B cell (primary cell): ENCODE data around the gene CCDC88B. TPM values are rescaled to one million over a fixed set of nuclear protein-coding genes. Genes with fewer than 3 reads are reported as not detected.
A peak's percentile ranks its signal among the peaks of the same experiment; 100 is the strongest.

Source experiments
- ATAC-seq: fragments of 200-7000 bp; cut with Tn5 transposase; one replicate; pipeline ENCODE4 v1.10.0; 2021; ENCODE audit warnings: low read depth, mild to moderate bottlenecking, moderate number of reproducible peaks, moderate library complexity
- CTCF ChIA-PET: fragments of 350-600 bp; sonication (Branson Sonifier 250); formaldehyde crosslinking; loops from one replicate; lab custom pipeline; 2021; ENCODE audit warnings: antibody characterized with exemption, inconsistent platforms; lab: Charles Lee
- POLR2A ChIA-PET: fragments of 350-600 bp; sonication (Branson Sonifier 250); formaldehyde crosslinking; loops from one replicate; lab custom pipeline; 2021; ENCODE audit warnings: antibody characterized with exemption; lab: Charles Lee
- DNase-seq: peaks from one replicate; pipeline ENCODE4 v3.0.0; 2013
- H2AFZ ChIP-seq: 2 replicates; pipeline ENCODE4 v1.6.1; 2012; ENCODE audit warnings: mild to moderate bottlenecking, low read depth, low read length; ENCODE audit not compliant: insufficient read depth, poor library complexity, severe bottlenecking
- H3K27ac ChIP-seq, 2 donors: 1 replicate in 1 of 2; 2 replicates in 1 of 2; pipeline ENCODE4 v1.5.1; 2012 to 2013; ENCODE audit warnings: low read length in 2 of 2, mild to moderate bottlenecking in 2 of 2, moderate library complexity in 1 of 2
- H3K27me3 ChIP-seq, 4 experiments: fragments of 200-600 bp in 1 of 4; sonication (generic) in 1 of 4; replicated peaks in 1 of 4; 1 replicate in 2 of 4; 2 replicates in 2 of 4; pipeline versions ENCODE4 v1.6.1 to v1.7.0; 2013 to 2016; ENCODE audit warnings: low read length in 3 of 4, mild to moderate bottlenecking in 2 of 4, mixed read lengths in 1 of 4, moderate library complexity in 1 of 4; ENCODE audit not compliant: insufficient read depth in 4 of 4, control insufficient read depth in 3 of 4; ENCODE audit errors: control extremely low read depth in 1 of 4
- H3K36me3 ChIP-seq, 2 experiments: replicated peaks in 1 of 2; 1 replicate in 1 of 2; 2 replicates in 1 of 2; pipeline versions ENCODE4 v1.6.1 to v1.7.1; 2013; ENCODE audit warnings: low read length in 1 of 2; ENCODE audit not compliant: insufficient read depth in 2 of 2, control insufficient read depth in 1 of 2; ENCODE audit errors: control extremely low read depth in 1 of 2, extremely low read depth in 1 of 2
- H3K4me1 ChIP-seq, 2 donors: fragments of 200-600 bp in 1 of 2; sonication (generic) in 1 of 2; 1 replicate in 1 of 2; 2 replicates in 1 of 2; pipeline versions ENCODE4 v1.5.1 to v1.6.1; 2013 to 2017; ENCODE audit warnings: low read length in 2 of 2; ENCODE audit not compliant: control insufficient read depth in 2 of 2, insufficient read depth in 2 of 2
- H3K4me2 ChIP-seq: replicated peaks from 2 replicates; pipeline ENCODE3; 2012; ENCODE audit warnings: mild to moderate bottlenecking, low read depth, low read length; ENCODE audit not compliant: poor library complexity, severe bottlenecking
- H3K4me3 ChIP-seq, 5 experiments: fragments of 200-600 bp in 1 of 5; sonication (generic) in 1 of 5; 1 replicate in 3 of 5; 2 replicates in 2 of 5; pipeline versions ENCODE4 v1.5.1 to v1.7.0; 2011 to 2016; ENCODE audit warnings: low read length in 4 of 5, mild to moderate bottlenecking in 4 of 5, low read depth in 2 of 5, control low read depth in 1 of 5, moderate library complexity in 1 of 5; ENCODE audit not compliant: insufficient read depth in 1 of 5; ENCODE audit errors: control extremely low read depth in 1 of 5, extremely low read depth in 1 of 5
- H3K79me2 ChIP-seq: fragments of 200-600 bp; sonication (generic); one replicate; pipeline ENCODE4 v1.6.0; 2016; ENCODE audit warnings: low read length; ENCODE audit not compliant: control insufficient read depth, insufficient read depth
- H3K9ac ChIP-seq: fragments of 200-600 bp; sonication (generic); 2 replicates; pipeline ENCODE4 v1.6.1; 2017; ENCODE audit warnings: mild to moderate bottlenecking, low read length, moderate library complexity
- H3K9me3 ChIP-seq, 3 donors: one replicate each; pipeline versions ENCODE4 v1.6.1 to v1.7.1; 2013; ENCODE audit warnings: low read length in 2 of 3; ENCODE audit not compliant: control insufficient read depth in 2 of 3, insufficient read depth in 1 of 3; ENCODE audit errors: control extremely low read depth in 1 of 3
- H4K20me1 ChIP-seq: 2 replicates; pipeline ENCODE4 v1.6.0; 2012; ENCODE audit warnings: mild to moderate bottlenecking, low read length; ENCODE audit not compliant: insufficient read depth, control insufficient read depth, poor library complexity, severe bottlenecking
- H3K27ac Mint-ChIP-seq: one replicate; pipeline ENCODE4 v1.8.0; 2021; ENCODE audit warnings: mixed read lengths
- H3K27me3 Mint-ChIP-seq: one replicate; pipeline ENCODE4 v1.8.0; 2021; ENCODE audit warnings: mixed read lengths
- H3K4me1 Mint-ChIP-seq: one replicate; pipeline ENCODE4 v1.8.0; 2021; ENCODE audit warnings: mixed read lengths
- H3K4me3 Mint-ChIP-seq: one replicate; pipeline ENCODE4 v1.8.0; 2021; ENCODE audit warnings: mixed read lengths
- H3K9me3 Mint-ChIP-seq: one replicate; pipeline ENCODE4 v1.8.0; 2022; ENCODE audit warnings: mixed read lengths; ENCODE audit not compliant: insufficient read depth
- CTCF ChIP-seq: fragments of 200-600 bp; IDR thresholded peaks from one replicate; pipeline ENCODE4 v1.8.0; 2022; ENCODE audit warnings: antibody characterized with exemption, mild to moderate bottlenecking
- EZH2 ChIP-seq: IDR thresholded peaks from 2 replicates; pipeline ENCODE4 v1.6.1; 2012; ENCODE audit warnings: borderline replicate concordance, low read depth, mild to moderate bottlenecking, moderate library complexity, low read length; ENCODE audit not compliant: insufficient read depth, poor library complexity, severe bottlenecking
- WGBS: methylation state at CpG from one replicate; pipeline ENCODE4 v1.1.5; 2013; ENCODE audit warnings: missing lambda C conversion rate; ENCODE audit not compliant: insufficient coverage; 5-methylcytosine and 5-hydroxymethylcytosine counted together
- intact Hi-C: fragments of 100-400 bp; cut with micrococcal nuclease; formaldehyde crosslinking; loops from one replicate; pipeline ENCODE4 v1.10.0; 2022
- polyA plus RNA-seq: library from polyadenylated mRNA; depleted of rRNA; stranded (reverse); fragments of >200 nt; gene quantifications from 2 replicates; pipeline ENCODE4 v1.2.3, GENCODE V29; 2012
- total RNA-seq, 2 donors: library from RNA; stranded (reverse); fragments of 120-200 nt in 1 of 2; gene quantifications; 1 replicate in 1 of 2; 2 replicates in 1 of 2; pipeline versions ENCODE4 v1.2.3 to v1.2.4, GENCODE V29; 2013 to 2022

The CCDC88B gene
- total and polyA plus RNA-seq, 2 donors (not counting 1 experiment from before 2014, with no cell fraction given), result 172 to 208 TPM

- Mint-ChIP-seq H3K4me1 (peaks cover 27% of the 10 kb centered on the region), H3K27ac (no peak overlapping the region)
- CTCF ChIA-PET, result interaction anchor here (0.8 to 1.0 kb wide), 2 partner anchors 30 to 94 kb away, joined by 3 to 6 read pairs; no protein-coding TSS in a partner anchor
Observed at GRCh38 chr11:64298966-64299846, 40.8 kb upstream of the CCDC88B start.

More at GRCh38 chr11:64298966-64299846, 40.8 kb upstream of the CCDC88B start:
- WGBS, result 4% methylated on average over 56 of the region's 60 CpGs
- TF ChIP-seq CTCF (no peak), EZH2 (peak; percentile 94)
- H3K79me2 ChIP-seq, result no peaks in the 10 kb centered on the region
- Mint-ChIP-seq H3K9me3 (no peaks in the 10 kb centered on the region), H3K4me3 (peak overlapping the region; percentile 87), H3K27me3 (peaks cover 50% of the 10 kb centered on the region)
- H3K27me3 ChIP-seq, result peaks cover 0 to 84% (median 54%) of the 10 kb centered on the region in 4 experiments
- peaks cover 34 to 43% of the 10 kb centered on the region in 2 donors for H3K4me1 ChIP-seq
- peaks cover 16% of the 10 kb centered on the region for H4K20me1 ChIP-seq
- H3K9me3 ChIP-seq, result peaks cover 0 to 31% (median 0%) of the 10 kb centered on the region in 3 donors
- H2AFZ ChIP-seq, result peak overlapping the region; percentile 33
- no peaks in the 10 kb centered on the region for H3K36me3 ChIP-seq
- intact Hi-C loops, result no loop called here
- no peak for ATAC-seq
- DNase-seq, result peak; percentile 64
- peak overlapping the region; percentile 48 for H3K9ac ChIP-seq
- POLR2A ChIA-PET, result interaction anchor here (0.7 kb wide), 1 partner anchor 268 kb away, joined by 9 read pairs; no protein-coding TSS in a partner anchor
- peak overlapping the region in 1 of 5 experiments; percentile 52 for H3K4me3 ChIP-seq
- H3K4me2 ChIP-seq, result peak overlapping the region; percentile 85
- no peak overlapping the region for H3K27ac ChIP-seq
